ENCODE data around the gene KDM4B.
A peak's percentile ranks its signal among the peaks of the same experiment; 100 is the strongest.

Gene KDM4B

DNA sequence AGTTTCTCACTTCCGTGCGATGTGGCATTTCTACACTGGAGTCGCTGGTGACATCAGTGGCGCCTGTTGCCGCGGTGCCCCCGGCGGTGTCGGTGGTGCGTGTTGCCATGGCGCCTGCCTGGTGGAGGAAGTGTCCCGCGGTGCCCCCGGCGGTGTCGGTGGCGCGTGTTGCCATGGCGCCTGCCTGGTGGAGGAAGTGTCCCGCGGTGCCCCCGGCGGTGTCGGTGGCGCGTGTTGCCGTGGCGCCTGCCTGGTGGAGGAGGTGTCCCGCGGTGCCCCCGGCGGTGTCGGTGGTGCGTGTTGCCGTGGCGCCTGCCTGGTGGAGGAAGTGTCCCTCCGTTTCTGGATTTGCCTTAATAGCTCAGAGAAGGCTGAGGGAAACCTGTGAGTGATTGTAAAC is 127.6 kb downstream of the KDM4B start:
- Histone ChIP-seq H3K4me3 (ENCODE audit: control insufficient read depth in 1 of 7, extremely low read depth in 1 of 7, insufficient read depth in 4 of 7, low read depth in 2 of 7, low read length in 6 of 7) (no peak overlapping the region), H3K27ac (ENCODE audit: insufficient read depth in 1 of 2, low read depth in 1 of 2, low read length in 2 of 2, poor library complexity in 1 of 2, severe bottlenecking in 2 of 2) (no peak overlapping the region), H3K36me3 (ENCODE audit: control insufficient read depth in 4 of 4, insufficient read depth in 4 of 4, low read length in 3 of 4) (peaks cover 0 to 34% (median 19%) of the 10 kb centered on the region in 4 experiments), H3K9me3 (ENCODE audit: control extremely low read depth in 1 of 5, control insufficient read depth in 4 of 5, insufficient read depth in 2 of 5, low read depth in 1 of 5, low read length in 4 of 5) (peaks cover 0 to 33% (median 26%) of the 10 kb centered on the region in 5 experiments), H3K27me3 (replicated peaks in 2 of 5; ENCODE audit: control insufficient read depth in 4 of 5, insufficient read depth in 5 of 5, low read length in 4 of 5) (no peaks in the 10 kb centered on the region), H3K4me1 (ENCODE audit: control extremely low read depth in 1 of 4, control insufficient read depth in 4 of 4, insufficient read depth in 4 of 4, low read length in 3 of 4) (no peaks in the 10 kb centered on the region)
- POLR2A ChIA-PET: no interaction called here
- WGBS (ENCODE audit: insufficient coverage): 97% methylated on average over 37 of the region's 37 CpGs
- CTCF ChIA-PET: interaction anchor here (1.1 to 1.6 kb wide), 2 partner anchors 10 to 14 kb away, joined by 4 read pairs; no protein-coding TSS in a partner anchor
- no peak for DNase-seq

DNA sequence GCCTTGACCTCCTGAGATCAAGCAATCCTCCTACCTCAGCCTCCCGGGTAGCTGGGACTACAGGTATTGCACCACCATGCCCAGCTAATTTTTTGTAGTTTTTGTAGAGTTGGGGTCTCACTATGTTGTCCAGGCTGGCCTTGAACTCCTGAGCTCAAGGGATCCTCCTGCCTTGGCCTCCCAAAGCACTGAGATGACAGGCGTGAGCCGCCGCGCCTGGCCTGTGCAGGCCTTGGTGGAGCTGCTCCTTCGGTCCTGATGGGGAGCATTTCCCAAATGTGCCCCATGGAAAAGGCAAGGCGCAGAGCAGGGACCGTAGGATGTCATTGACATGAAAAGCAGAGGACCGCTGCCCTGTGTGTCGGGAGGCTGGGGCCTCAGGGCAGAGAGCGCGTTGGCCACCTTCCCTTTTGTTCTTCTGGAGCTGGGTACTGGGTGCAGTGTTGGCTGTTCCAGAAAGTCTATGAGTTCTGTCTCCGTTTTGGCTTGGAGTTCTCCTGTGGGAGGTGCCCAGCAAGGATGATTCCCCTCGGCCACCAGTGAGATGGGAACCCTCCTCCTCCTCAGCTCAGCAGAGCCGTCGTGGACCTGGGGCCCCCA is 128.5 kb downstream of the KDM4B start:
- no peaks in the 10 kb centered on the region for H3K4me1 ChIP-seq (ENCODE audit: control extremely low read depth in 1 of 4, control insufficient read depth in 4 of 4, insufficient read depth in 4 of 4, low read length in 3 of 4)
- no peak for DNase-seq
- no peaks in the 10 kb centered on the region for H3K27me3 ChIP-seq (replicated peaks in 2 of 5; ENCODE audit: control insufficient read depth in 4 of 5, insufficient read depth in 5 of 5, low read length in 4 of 5)
- H3K36me3 ChIP-seq (ENCODE audit: control insufficient read depth in 4 of 4, insufficient read depth in 4 of 4, low read length in 3 of 4): peaks cover 0 to 32% (median 19%) of the 10 kb centered on the region in 4 experiments
- POLR2A ChIA-PET: no interaction called here
- no peak overlapping the region for H3K27ac ChIP-seq (ENCODE audit: insufficient read depth in 1 of 2, low read depth in 1 of 2, low read length in 2 of 2, poor library complexity in 1 of 2, severe bottlenecking in 2 of 2)
- CTCF ChIA-PET: interaction anchor here (1.1 to 1.6 kb wide), 2 partner anchors 11 to 15 kb away, joined by 4 read pairs; no protein-coding TSS in a partner anchor
- no peak overlapping the region for H3K4me3 ChIP-seq (ENCODE audit: control insufficient read depth in 1 of 7, extremely low read depth in 1 of 7, insufficient read depth in 4 of 7, low read depth in 2 of 7, low read length in 6 of 7)
- 96% methylated on average over 11 of the region's 16 CpGs for WGBS (ENCODE audit: insufficient coverage)
- H3K9me3 ChIP-seq (ENCODE audit: control extremely low read depth in 1 of 5, control insufficient read depth in 4 of 5, insufficient read depth in 2 of 5, low read depth in 1 of 5, low read length in 4 of 5): peaks cover 0 to 33% (median 26%) of the 10 kb centered on the region in 5 experiments

DNA sequence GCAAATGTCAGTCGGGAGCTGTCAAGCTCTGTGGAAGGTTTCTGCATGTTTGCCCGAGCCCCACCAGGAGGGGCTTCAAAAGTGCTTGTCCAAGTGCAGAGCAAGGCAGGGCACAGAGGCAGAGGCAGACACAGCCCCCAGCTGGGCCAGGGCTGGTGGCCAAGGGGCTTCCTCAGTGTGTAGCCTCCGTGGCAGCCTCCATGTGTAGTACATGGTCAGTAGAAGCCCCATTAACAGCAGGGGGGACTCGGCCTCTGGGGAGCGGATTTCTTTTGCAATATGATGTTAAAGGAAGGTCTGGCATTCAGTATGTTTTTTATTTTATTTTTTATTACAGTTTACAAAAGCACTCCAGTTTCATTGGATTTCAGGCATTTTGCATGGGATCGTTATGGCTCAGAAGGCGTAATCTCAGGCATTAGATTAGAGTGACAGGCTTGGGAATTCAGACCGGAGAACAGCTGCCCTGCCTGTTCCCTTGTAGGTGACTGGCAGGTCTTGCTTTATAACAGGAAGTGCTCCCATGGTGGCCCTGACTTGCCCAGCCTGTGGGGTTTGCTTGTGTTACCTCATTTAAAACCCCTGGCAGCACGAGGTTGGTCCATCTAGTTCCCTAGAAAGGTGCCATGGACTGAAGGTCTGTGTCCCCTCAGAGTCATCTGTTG is 129.2 kb downstream of the KDM4B start:
- 97% methylated on average over 6 of the region's 9 CpGs for WGBS (ENCODE audit: insufficient coverage)
- ChIA-PET CTCF (no interaction called here), POLR2A (no interaction called here)
- peaks cover 0 to 32% (median 19%) of the 10 kb centered on the region in 4 experiments for H3K36me3 ChIP-seq (ENCODE audit: control insufficient read depth in 4 of 4, insufficient read depth in 4 of 4, low read length in 3 of 4)
- H3K27me3 ChIP-seq (replicated peaks in 2 of 5; ENCODE audit: control insufficient read depth in 4 of 5, insufficient read depth in 5 of 5, low read length in 4 of 5): no peaks in the 10 kb centered on the region
- H3K9me3 ChIP-seq (ENCODE audit: control extremely low read depth in 1 of 5, control insufficient read depth in 4 of 5, insufficient read depth in 2 of 5, low read depth in 1 of 5, low read length in 4 of 5): peaks cover 0 to 33% (median 26%) of the 10 kb centered on the region in 5 experiments
- H3K4me1 ChIP-seq (ENCODE audit: control extremely low read depth in 1 of 4, control insufficient read depth in 4 of 4, insufficient read depth in 4 of 4, low read length in 3 of 4): no peaks in the 10 kb centered on the region
- DNase-seq: no peak
- H3K27ac ChIP-seq (ENCODE audit: insufficient read depth in 1 of 2, low read depth in 1 of 2, low read length in 2 of 2, poor library complexity in 1 of 2, severe bottlenecking in 2 of 2): no peak overlapping the region
- H3K4me3 ChIP-seq (ENCODE audit: control insufficient read depth in 1 of 7, extremely low read depth in 1 of 7, insufficient read depth in 4 of 7, low read depth in 2 of 7, low read length in 6 of 7): no peak overlapping the region

DNA sequence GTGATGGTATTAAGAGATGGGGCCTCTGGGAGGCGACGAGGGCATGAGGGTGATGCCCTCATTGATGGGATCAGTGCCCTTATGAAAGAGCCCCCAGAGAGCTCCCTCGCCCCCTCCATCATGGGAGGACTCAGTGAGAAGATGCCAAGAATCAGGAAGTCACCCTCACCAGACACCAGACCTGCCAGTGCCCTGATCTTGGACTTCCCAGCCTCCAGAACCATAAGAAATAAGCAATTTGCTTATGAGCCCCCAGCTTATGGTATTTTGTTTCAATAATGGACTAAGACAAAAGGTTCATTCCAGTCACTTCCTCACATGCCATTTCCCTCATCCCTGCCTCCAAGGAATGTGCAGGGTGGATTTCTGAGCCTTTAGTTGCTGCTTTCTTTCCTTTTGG is 129.7 kb downstream of the KDM4B start:
- WGBS (ENCODE audit: insufficient coverage): 97% methylated on average over 3 of the region's 3 CpGs
- ChIA-PET CTCF (no interaction called here), POLR2A (no interaction called here)
- H3K4me3 ChIP-seq (ENCODE audit: control insufficient read depth in 1 of 7, extremely low read depth in 1 of 7, insufficient read depth in 4 of 7, low read depth in 2 of 7, low read length in 6 of 7): no peak overlapping the region
- peaks cover 0 to 32% (median 19%) of the 10 kb centered on the region in 4 experiments for H3K36me3 ChIP-seq (ENCODE audit: control insufficient read depth in 4 of 4, insufficient read depth in 4 of 4, low read length in 3 of 4)
- H3K27ac ChIP-seq (ENCODE audit: insufficient read depth in 1 of 2, low read depth in 1 of 2, low read length in 2 of 2, poor library complexity in 1 of 2, severe bottlenecking in 2 of 2): no peak overlapping the region
- DNase-seq: no peak
- peaks cover 0 to 33% (median 26%) of the 10 kb centered on the region in 5 experiments for H3K9me3 ChIP-seq (ENCODE audit: control extremely low read depth in 1 of 5, control insufficient read depth in 4 of 5, insufficient read depth in 2 of 5, low read depth in 1 of 5, low read length in 4 of 5)
- H3K4me1 ChIP-seq (ENCODE audit: control extremely low read depth in 1 of 4, control insufficient read depth in 4 of 4, insufficient read depth in 4 of 4, low read length in 3 of 4): no peaks in the 10 kb centered on the region
- no peaks in the 10 kb centered on the region for H3K27me3 ChIP-seq (replicated peaks in 2 of 5; ENCODE audit: control insufficient read depth in 4 of 5, insufficient read depth in 5 of 5, low read length in 4 of 5)

DNA sequence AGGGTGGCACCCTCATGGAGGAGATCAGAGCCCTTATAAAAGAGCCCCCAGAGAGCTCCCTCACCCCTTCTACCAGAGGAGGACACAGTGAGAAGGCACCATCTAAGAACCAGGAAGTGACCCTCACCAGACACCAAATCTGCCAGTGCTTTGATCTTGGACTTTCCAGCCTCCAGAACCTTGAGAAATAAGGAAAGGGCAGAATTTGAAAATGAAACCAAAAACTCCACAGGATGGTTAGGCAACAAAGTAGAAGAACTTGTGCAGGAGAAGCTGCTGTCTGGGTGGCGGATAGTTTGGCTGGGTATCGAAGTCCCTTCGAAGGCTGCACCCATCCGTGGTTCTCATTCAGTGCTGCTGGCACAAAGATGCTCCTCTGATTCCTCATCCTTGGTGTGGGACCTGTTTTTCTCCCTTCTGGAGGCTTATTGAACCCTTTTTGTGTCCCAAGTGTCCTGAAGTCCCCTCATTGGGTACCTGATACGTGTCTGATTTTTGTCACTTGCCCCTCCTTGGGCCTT is 130.8 kb downstream of the KDM4B start:
- H3K4me1 ChIP-seq (ENCODE audit: control extremely low read depth in 1 of 4, control insufficient read depth in 4 of 4, insufficient read depth in 4 of 4, low read length in 3 of 4): no peaks in the 10 kb centered on the region
- WGBS (ENCODE audit: insufficient coverage): 100% methylated on average over 4 of the region's 5 CpGs
- H3K4me3 ChIP-seq (ENCODE audit: control insufficient read depth in 1 of 7, extremely low read depth in 1 of 7, insufficient read depth in 4 of 7, low read depth in 2 of 7, low read length in 6 of 7): no peak overlapping the region
- POLR2A ChIA-PET: interaction anchor here (0.7 kb wide), 1 partner anchor 307 kb away, joined by 3 read pairs; no protein-coding TSS in a partner anchor
- no peak overlapping the region for H3K27ac ChIP-seq (ENCODE audit: insufficient read depth in 1 of 2, low read depth in 1 of 2, low read length in 2 of 2, poor library complexity in 1 of 2, severe bottlenecking in 2 of 2)
- CTCF ChIA-PET: no interaction called here
- no peaks in the 10 kb centered on the region for H3K27me3 ChIP-seq (replicated peaks in 2 of 5; ENCODE audit: control insufficient read depth in 4 of 5, insufficient read depth in 5 of 5, low read length in 4 of 5)
- H3K9me3 ChIP-seq (ENCODE audit: control extremely low read depth in 1 of 5, control insufficient read depth in 4 of 5, insufficient read depth in 2 of 5, low read depth in 1 of 5, low read length in 4 of 5): peaks cover 0 to 33% (median 26%) of the 10 kb centered on the region in 5 experiments
- H3K36me3 ChIP-seq (ENCODE audit: control insufficient read depth in 4 of 4, insufficient read depth in 4 of 4, low read length in 3 of 4): peaks cover 0 to 32% (median 19%) of the 10 kb centered on the region in 4 experiments
- peak in 2 of 3 donors; percentile 20 to 21 for DNase-seq

DNA sequence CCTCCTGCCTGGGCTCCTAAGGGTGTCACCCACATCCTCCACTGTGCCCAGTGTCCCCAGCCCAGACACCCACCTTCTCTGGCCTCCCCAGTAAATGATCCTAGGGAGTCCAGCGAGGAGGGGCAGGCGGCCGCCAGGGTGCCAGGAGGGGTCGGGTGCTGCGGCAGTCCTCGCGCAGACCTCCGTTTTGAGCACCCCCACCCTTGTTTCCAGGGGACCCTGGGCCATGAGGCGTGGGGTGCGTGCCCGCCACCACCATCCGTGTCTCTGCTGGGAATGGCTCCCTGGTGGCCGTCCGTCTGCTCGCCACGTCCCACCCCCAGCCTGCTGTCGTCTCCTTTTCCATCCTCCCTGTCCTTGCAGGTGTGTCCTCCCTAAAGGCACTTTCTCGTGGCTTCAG is 133.0 kb downstream of the KDM4B start:
- Histone ChIP-seq H3K27ac (ENCODE audit: insufficient read depth in 1 of 2, low read depth in 1 of 2, low read length in 2 of 2, poor library complexity in 1 of 2, severe bottlenecking in 2 of 2) (no peak overlapping the region), H3K4me3 (ENCODE audit: control insufficient read depth in 1 of 7, extremely low read depth in 1 of 7, insufficient read depth in 4 of 7, low read depth in 2 of 7, low read length in 6 of 7) (no peak overlapping the region), H3K4me1 (ENCODE audit: control extremely low read depth in 1 of 4, control insufficient read depth in 4 of 4, insufficient read depth in 4 of 4, low read length in 3 of 4) (no peaks in the 10 kb centered on the region), H3K9me3 (ENCODE audit: control extremely low read depth in 1 of 5, control insufficient read depth in 4 of 5, insufficient read depth in 2 of 5, low read depth in 1 of 5, low read length in 4 of 5) (peaks cover 0 to 32% (median 26%) of the 10 kb centered on the region in 5 experiments), H3K36me3 (ENCODE audit: control insufficient read depth in 4 of 4, insufficient read depth in 4 of 4, low read length in 3 of 4) (peaks cover 0 to 32% (median 19%) of the 10 kb centered on the region in 4 experiments), H3K27me3 (replicated peaks in 2 of 5; ENCODE audit: control insufficient read depth in 4 of 5, insufficient read depth in 5 of 5, low read length in 4 of 5) (no peaks in the 10 kb centered on the region)
- DNase-seq: no peak
- ChIA-PET POLR2A (no interaction called here), CTCF (no interaction called here)
- WGBS (ENCODE audit: insufficient coverage): 97% methylated on average over 18 of the region's 18 CpGs

DNA sequence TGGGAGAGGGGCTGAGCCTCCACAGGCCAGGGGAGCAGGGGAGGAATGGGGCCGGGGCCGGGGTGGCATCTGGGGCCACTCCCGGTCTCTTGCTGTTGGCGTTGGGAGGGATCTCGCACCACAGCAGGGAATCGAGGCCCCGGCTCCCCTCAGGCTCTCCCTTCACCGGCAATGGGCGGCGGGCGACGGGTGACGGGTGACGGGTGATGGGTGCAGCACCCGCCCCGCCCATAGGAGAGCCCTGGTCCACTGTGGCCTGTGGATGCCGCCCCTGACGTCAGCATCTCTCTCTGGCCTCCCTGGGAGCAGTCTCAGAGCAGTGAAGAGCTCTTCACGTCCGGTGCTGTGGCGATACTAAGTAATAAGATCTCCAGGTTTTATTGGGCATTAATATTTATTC is 133.6 kb downstream of the KDM4B start:
- no peaks in the 10 kb centered on the region for H3K27me3 ChIP-seq (replicated peaks in 2 of 5; ENCODE audit: control insufficient read depth in 4 of 5, insufficient read depth in 5 of 5, low read length in 4 of 5)
- ChIA-PET POLR2A (no interaction called here), CTCF (no interaction called here)
- 98% methylated on average over 18 of the region's 21 CpGs for WGBS (ENCODE audit: insufficient coverage)
- no peak overlapping the region for H3K4me3 ChIP-seq (ENCODE audit: control insufficient read depth in 1 of 7, extremely low read depth in 1 of 7, insufficient read depth in 4 of 7, low read depth in 2 of 7, low read length in 6 of 7)
- H3K27ac ChIP-seq (ENCODE audit: insufficient read depth in 1 of 2, low read depth in 1 of 2, low read length in 2 of 2, poor library complexity in 1 of 2, severe bottlenecking in 2 of 2): no peak overlapping the region
- no peaks in the 10 kb centered on the region for H3K4me1 ChIP-seq (ENCODE audit: control extremely low read depth in 1 of 4, control insufficient read depth in 4 of 4, insufficient read depth in 4 of 4, low read length in 3 of 4)
- no peak for DNase-seq
- H3K36me3 ChIP-seq (ENCODE audit: control insufficient read depth in 4 of 4, insufficient read depth in 4 of 4, low read length in 3 of 4): peaks cover 0 to 28% (median 19%) of the 10 kb centered on the region in 4 experiments
- H3K9me3 ChIP-seq (ENCODE audit: control extremely low read depth in 1 of 5, control insufficient read depth in 4 of 5, insufficient read depth in 2 of 5, low read depth in 1 of 5, low read length in 4 of 5): peaks cover 0 to 30% (median 21%) of the 10 kb centered on the region in 5 experiments

Measured in common myeloid progenitor, CD34-positive (primary cell).